ENCODE measurements around the gene CD300LD.

DNA sequence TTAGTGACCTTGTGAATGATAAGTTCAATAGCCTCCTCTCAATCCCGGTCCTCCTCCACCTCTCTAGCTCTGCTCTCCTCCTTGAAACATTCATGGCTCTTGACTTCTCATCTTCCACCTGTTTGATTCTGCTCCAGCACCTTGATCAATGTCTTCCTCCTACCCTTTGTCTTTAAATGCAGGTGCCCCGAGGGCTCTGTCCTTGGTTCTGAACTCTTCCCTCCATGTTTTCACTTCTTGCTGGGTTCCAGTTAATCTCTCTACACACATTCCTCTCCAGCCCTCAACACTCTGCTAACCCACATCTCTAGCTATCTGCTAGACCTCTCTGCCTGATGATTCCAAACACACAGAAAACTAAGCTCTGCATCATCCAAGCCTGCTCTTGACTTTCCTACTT lies 18.0 kb upstream of the CD300LD start:
- TF ChIP-seq, protein P1, sequence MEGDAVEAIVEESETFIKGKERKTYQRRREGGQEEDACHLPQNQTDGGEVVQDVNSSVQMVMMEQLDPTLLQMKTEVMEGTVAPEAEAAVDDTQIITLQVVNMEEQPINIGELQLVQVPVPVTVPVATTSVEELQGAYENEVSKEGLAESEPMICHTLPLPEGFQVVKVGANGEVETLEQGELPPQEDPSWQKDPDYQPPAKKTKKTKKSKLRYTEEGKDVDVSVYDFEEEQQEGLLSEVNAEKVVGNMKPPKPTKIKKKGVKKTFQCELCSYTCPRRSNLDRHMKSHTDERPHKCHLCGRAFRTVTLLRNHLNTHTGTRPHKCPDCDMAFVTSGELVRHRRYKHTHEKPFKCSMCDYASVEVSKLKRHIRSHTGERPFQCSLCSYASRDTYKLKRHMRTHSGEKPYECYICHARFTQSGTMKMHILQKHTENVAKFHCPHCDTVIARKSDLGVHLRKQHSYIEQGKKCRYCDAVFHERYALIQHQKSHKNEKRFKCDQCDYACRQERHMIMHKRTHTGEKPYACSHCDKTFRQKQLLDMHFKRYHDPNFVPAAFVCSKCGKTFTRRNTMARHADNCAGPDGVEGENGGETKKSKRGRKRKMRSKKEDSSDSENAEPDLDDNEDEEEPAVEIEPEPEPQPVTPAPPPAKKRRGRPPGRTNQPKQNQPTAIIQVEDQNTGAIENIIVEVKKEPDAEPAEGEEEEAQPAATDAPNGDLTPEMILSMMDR (conservative IDR thresholded peaks at IDR 0.05 in 1 of 2, IDR thresholded peaks at IDR 0.05 in 1 of 2; ENCODE audit: low read depth in 1 of 2, low read length in 2 of 2) = no peak
- TF ChIP-seq EZH2 (IDR thresholded peaks at IDR 0.05; ENCODE audit: low read length, missing control alignments) = no peak
